Right atrium auricular region (tissue), 2 donors: ENCODE measurements around the gene HDAC11. TPM values are rescaled to one million over a fixed set of nuclear protein-coding genes. Genes with fewer than 3 reads are reported as not detected.

Source experiments
- DNase-seq: peaks from one replicate; pipeline ENCODE4 v3.0.0-alpha.2; 2019; ENCODE audit warnings: low spot score
- H3K27ac ChIP-seq, 2 donors: fragments of 200-600 bp; sonication (generic); 1 replicate in 1 of 2; 2 replicates in 1 of 2; pipeline ENCODE4 v1.5.1; 2016 to 2019
- H3K27me3 ChIP-seq, 2 donors: fragments of 200-600 bp; sonication (generic); one replicate each; pipeline versions ENCODE4 v1.5.1 to v1.6.0; 2017 to 2019
- H3K36me3 ChIP-seq: fragments of 200-600 bp; sonication (generic); one replicate; pipeline ENCODE4 v1.5.1; 2016
- H3K4me1 ChIP-seq, 2 donors: fragments of 200-600 bp; sonication (generic); one replicate each; pipeline versions ENCODE4 v1.5.1 to v1.6.0; 2017 to 2019
- H3K4me3 ChIP-seq, 2 donors: fragments of 200-600 bp; sonication (generic); 1 replicate in 1 of 2; 2 replicates in 1 of 2; pipeline ENCODE4 v1.5.1; 2017 to 2019; ENCODE audit warnings: mild to moderate bottlenecking in 1 of 2, moderate library complexity in 1 of 2
- H3K9me3 ChIP-seq, 2 donors: fragments of 200-600 bp; sonication (generic); one replicate each; pipeline ENCODE4 v1.5.1; 2019
- CTCF ChIP-seq, 2 donors: fragments of 200-600 bp; sonication (generic); IDR thresholded peaks; one replicate each; pipeline ENCODE4 v1.5.1; 2019; ENCODE audit warnings: antibody characterized with exemption in 2 of 2
- total RNA-seq, 2 donors: library from RNA; depleted of rRNA; stranded (reverse); fragments of >200 nt; gene quantifications; one replicate each; pipeline ENCODE4 v1.1.0, GENCODE V29; 2016

HDAC11 gene
- total RNA-seq, 2 donors from 2014 or later = 30.6 to 30.7 TPM

DNA sequence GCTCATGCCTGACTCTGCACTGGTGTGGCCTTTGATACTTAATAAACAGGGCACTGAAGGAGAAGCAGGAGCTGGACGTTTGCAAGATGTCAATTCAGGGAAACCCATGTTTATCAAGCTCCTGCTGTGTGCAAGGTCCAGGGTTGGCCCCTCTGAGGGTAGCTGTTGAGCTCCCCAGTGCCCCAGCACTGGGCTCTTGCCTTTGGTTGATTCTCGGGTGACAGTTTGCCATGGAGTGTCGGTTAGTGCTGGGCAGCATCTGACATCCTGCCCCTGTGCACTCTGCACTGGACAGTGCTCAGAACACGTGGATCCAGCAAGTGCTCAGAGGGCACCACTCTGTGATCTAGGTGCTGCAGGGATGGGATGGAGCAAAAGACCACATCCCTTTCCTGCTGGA lies 7.3 kb downstream of the HDAC11 start:
- Histone ChIP-seq H3K27me3 (no peaks in the 10 kb centered on the region), H3K27ac (peak overlapping the region in 1 of 2 donors; percentile 16), H3K9me3 (peaks cover 0 to 10% of the 10 kb centered on the region in 2 donors), H3K36me3 (peaks cover 5% of the 10 kb centered on the region), H3K4me3 (no peak overlapping the region), H3K4me1 (peaks cover 0 to 20% of the 10 kb centered on the region in 2 donors)
- DNase-seq = no peak
- TF ChIP-seq CTCF (IDR thresholded peaks at IDR 0.05) = no peak

DNA sequence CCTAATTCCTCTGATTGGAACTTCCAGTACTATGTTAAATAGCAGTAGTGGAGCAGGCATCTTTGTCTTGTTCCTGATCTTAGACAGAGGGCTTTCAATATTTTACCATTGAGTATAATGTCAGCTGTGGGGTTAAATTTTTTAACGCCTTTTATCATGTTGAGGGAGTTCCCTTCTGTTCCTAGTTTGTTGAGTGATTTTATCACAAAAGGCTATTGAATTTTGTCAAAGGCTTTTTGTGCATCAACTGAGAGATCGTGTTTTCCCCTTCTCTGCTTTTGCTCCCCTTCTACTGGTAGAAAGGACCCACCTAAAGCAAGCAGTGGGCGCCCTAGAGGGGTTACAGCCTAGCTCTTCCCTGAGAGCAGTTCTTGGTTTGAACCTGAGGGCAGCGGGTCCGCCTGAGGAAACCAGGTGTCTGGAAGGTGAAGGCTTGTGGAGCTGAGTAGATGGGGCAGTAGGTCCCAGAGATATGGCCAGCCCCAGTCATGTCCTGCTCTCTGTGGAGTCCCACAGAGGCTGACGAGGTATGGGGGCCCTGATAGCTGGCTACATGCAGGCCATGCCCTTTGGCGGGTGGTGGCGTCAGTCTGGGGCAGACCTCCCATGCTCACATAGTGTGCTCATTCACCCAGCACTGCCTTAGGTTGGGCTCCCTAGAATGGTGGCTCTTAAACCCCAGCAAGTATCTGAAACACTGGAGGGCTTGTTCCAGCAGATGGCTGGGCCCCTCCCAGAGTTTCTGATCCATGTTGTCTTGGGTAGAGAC lies 11.3 kb downstream of the HDAC11 start:
- no peak for TF ChIP-seq CTCF (IDR thresholded peaks at IDR 0.05)
- Histone ChIP-seq H3K36me3 (peaks cover 5% of the 10 kb centered on the region), H3K4me3 (no peak overlapping the region), H3K9me3 (peaks cover 0 to 10% of the 10 kb centered on the region in 2 donors), H3K4me1 (peaks cover 0 to 7% of the 10 kb centered on the region in 2 donors), H3K27ac (no peak overlapping the region), H3K27me3 (no peaks in the 10 kb centered on the region)
- no peak for DNase-seq

GRCh38 chr3:13492048-13492447 lies 11.9 kb downstream of the HDAC11 start:
- Histone ChIP-seq H3K4me3 (no peak overlapping the region), H3K27ac (no peak overlapping the region), H3K4me1 (peaks cover 0 to 14% of the 10 kb centered on the region in 2 donors), H3K27me3 (no peaks in the 10 kb centered on the region), H3K9me3 (peaks cover 0 to 10% of the 10 kb centered on the region in 2 donors), H3K36me3 (peaks cover 5% of the 10 kb centered on the region)
- no peak for TF ChIP-seq CTCF (IDR thresholded peaks at IDR 0.05)
- no peak for DNase-seq

DNA sequence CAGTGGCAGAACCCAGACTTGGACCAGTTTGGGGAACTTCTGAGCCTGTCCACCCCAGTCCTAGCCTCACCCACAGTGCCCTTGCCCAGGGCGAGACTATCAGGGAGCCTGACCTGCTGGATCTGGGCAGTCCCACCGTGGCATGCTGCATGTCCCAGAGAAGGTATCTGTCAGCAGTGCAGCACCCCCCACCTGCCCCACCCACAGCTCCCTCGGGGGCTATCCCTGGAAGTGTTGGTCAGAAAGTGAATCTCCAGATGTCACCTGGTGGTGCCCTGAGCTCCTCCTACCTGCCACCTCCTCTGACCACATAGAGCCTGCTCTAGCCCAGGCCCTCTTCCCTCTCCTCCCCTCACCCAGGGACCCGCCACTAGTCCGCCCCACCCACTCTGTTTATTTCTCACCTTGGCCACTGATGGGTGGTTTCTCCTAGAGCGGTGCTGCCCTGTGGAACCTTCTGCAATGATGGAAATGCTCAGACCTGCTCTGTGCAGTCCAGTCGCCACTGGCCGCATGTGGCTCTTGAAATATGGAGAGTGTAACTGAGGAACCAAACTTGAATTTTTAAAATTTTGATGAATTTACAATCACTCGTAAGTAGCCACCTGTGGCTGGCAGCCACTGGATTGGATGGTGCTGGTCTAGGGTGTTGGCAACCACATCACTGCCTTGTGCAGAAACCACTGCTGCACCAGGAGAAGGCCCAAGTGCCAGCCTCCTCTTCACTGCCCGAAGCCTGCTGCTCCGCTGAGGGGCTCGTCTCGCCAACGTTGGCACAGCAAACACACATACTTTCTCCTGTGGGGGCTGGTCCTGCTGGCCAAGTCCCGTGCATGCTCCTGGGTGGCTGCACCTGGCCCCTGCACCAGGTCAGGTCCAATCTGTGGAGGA lies 13.1 kb downstream of the HDAC11 start:
- peaks cover 0 to 16% of the 10 kb centered on the region in 2 donors for H3K4me1 ChIP-seq
- peaks cover 0 to 10% of the 10 kb centered on the region in 2 donors for H3K9me3 ChIP-seq
- DNase-seq = no peak
- H3K36me3 ChIP-seq = peaks cover 5% of the 10 kb centered on the region
- H3K27ac ChIP-seq = no peak overlapping the region
- H3K4me3 ChIP-seq = no peak overlapping the region
- no peaks in the 10 kb centered on the region for H3K27me3 ChIP-seq
- TF ChIP-seq CTCF (IDR thresholded peaks at IDR 0.05) = no peak

- H3K4me3 ChIP-seq = no peak overlapping the region
- H3K9me3 ChIP-seq = peaks cover 0 to 10% of the 10 kb centered on the region in 2 donors
- no peak for DNase-seq
- no peak for TF ChIP-seq CTCF (IDR thresholded peaks at IDR 0.05)
- peaks cover 0 to 16% of the 10 kb centered on the region in 2 donors for H3K4me1 ChIP-seq
- no peaks in the 10 kb centered on the region for H3K27me3 ChIP-seq
- peaks cover 5% of the 10 kb centered on the region for H3K36me3 ChIP-seq
- no peak overlapping the region for H3K27ac ChIP-seq
Observed at GRCh38 chr3:13493867-13494441, 13.8 kb downstream of the HDAC11 start.
